Embryonic facial prominence (tissue), 1 donor: ENCODE data around the gene FAM107A.

Source experiments
- DNase-seq: peaks from one replicate; pipeline ENCODE4 v3.0.0-alpha.2; 2016; ENCODE audit errors: extremely low spot score

The FAM107A gene

DNA sequence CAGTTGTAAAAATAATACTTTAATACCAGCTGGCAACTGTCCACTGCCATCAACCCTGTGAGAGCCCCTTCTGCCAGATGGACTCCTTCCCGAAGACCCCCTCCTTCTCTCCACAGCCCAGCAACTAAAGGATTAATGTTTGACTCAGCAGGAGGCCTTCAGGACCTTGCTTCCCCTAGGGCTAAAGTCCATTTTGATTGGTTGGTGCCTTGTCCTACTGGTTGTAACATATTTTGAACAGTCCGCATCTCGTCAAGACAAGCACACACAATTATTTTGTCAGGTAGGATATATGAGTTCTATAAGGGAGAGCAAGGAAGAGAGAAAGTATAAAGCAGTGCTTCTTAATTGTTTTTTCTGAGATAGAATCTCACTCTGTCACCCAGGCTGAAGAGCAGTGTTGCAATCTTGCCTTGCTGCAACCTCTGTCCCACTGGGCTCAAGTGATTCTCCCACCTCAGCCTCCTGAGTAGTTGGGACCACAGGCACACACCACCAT is 58.9 kb downstream of the FAM107A start:
- DNase-seq: no peak

DNA sequence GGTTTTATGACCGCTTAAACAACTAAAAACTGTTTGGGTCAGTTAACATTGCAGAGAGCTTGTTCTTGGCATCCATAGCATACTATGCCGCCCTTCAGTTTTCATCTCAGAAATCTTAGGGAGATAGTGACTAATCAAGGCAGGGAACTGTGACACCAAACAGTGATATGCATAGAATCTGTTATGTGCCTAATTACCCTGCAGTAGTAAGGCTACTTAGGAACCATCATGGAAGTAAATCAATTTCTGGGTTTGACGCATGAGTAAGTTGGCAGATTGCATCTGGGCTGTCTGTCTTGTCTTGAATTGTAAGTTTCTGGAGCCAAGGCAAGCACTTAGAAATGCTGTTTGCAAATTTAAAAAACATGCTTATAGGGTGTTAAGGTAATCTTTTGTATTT is 62.8 kb downstream of the FAM107A start:
- DNase-seq: no peak
